Dendritic cell treated with granulocyte-macrophage colony-stimulating factor and Interleukin-4, amounts not matched to agents 40 ng/mL and 50 ng/mL, for 4 days (primary cell): ENCODE measurements around the gene CFAP299.

Experiments used
- H3K27ac Mint-ChIP-seq: one replicate; pipeline ENCODE4 v1.8.0; 2022; ENCODE audit warnings: mild to moderate bottlenecking, mixed read lengths
- H3K27me3 Mint-ChIP-seq: one replicate; pipeline ENCODE4 v1.8.0; 2022; ENCODE audit warnings: mild to moderate bottlenecking, mixed read lengths
- H3K36me3 Mint-ChIP-seq: one replicate; pipeline ENCODE4 v1.8.0; 2022; ENCODE audit warnings: low read depth, mixed read lengths
- H3K4me1 Mint-ChIP-seq: one replicate; pipeline ENCODE4 v1.8.0; 2022; ENCODE audit warnings: low read depth, mixed read lengths
- H3K4me3 Mint-ChIP-seq: one replicate; pipeline ENCODE4 v1.8.0; 2022; ENCODE audit warnings: mild to moderate bottlenecking, moderate library complexity, mixed read lengths
- H3K9me3 Mint-ChIP-seq: one replicate; pipeline ENCODE4 v1.8.0; 2022; ENCODE audit warnings: mixed read lengths
- intact Hi-C: fragments of 100-400 bp; cut with micrococcal nuclease; formaldehyde crosslinking; loops from one replicate; pipeline ENCODE4 v1.15.0; 2022

CFAP299 gene

GRCh38 chr4:80454040-80454439 lies 118.5 kb downstream of the CFAP299 start:
- H3K27me3 Mint-ChIP-seq: no peaks in the 10 kb centered on the region
- H3K9me3 Mint-ChIP-seq: no peaks in the 10 kb centered on the region
- no peaks in the 10 kb centered on the region for H3K4me1 Mint-ChIP-seq
- no peak overlapping the region for H3K27ac Mint-ChIP-seq
- intact Hi-C loops: no loop called here
- H3K4me3 Mint-ChIP-seq: no peak overlapping the region
- no peaks in the 10 kb centered on the region for H3K36me3 Mint-ChIP-seq

GRCh38 chr4:80454556-80454955 lies 119.0 kb downstream of the CFAP299 start:
- intact Hi-C loops: no loop called here
- H3K9me3 Mint-ChIP-seq: no peaks in the 10 kb centered on the region
- no peaks in the 10 kb centered on the region for H3K36me3 Mint-ChIP-seq
- H3K27me3 Mint-ChIP-seq: no peaks in the 10 kb centered on the region
- H3K4me1 Mint-ChIP-seq: no peaks in the 10 kb centered on the region
- no peak overlapping the region for H3K27ac Mint-ChIP-seq
- no peak overlapping the region for H3K4me3 Mint-ChIP-seq

- H3K27ac Mint-ChIP-seq: no peak overlapping the region
- intact Hi-C loops: no loop called here
Measured at GRCh38 chr4:80459918-80460473, 124.5 kb downstream of the CFAP299 start.

DNA sequence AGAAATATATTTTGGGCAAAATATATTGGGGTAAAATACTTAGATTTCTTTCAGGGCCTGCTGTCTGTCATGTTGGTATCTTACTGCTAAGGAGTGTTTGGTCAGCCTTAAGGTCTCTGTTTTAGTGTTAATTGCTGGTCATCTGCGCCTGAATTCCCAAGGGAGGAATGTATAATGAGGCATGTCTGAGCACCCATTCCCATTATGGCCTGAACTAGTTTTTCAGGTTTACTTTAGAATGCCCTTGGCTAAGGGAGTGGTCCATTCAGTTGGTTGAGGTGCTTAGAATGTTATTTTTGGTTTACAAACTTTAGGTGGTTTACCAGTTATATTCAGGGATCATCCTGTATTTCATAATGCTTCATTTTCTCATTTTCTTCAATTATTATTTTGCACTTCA lies 125.9 kb downstream of the CFAP299 start:
- Mint-ChIP-seq H3K36me3 (no peaks in the 10 kb centered on the region), H3K9me3 (peaks cover 16% of the 10 kb centered on the region), H3K4me3 (no peak overlapping the region), H3K27ac (no peak overlapping the region), H3K4me1 (peaks cover 13% of the 10 kb centered on the region), H3K27me3 (no peaks in the 10 kb centered on the region)
- intact Hi-C loops: no loop called here

More at GRCh38 chr4:80459918-80460473, 124.5 kb downstream of the CFAP299 start:
- no peaks in the 10 kb centered on the region for H3K36me3 Mint-ChIP-seq
- H3K4me1 Mint-ChIP-seq: peaks cover 13% of the 10 kb centered on the region
- H3K9me3 Mint-ChIP-seq: peaks cover 16% of the 10 kb centered on the region
- H3K27me3 Mint-ChIP-seq: no peaks in the 10 kb centered on the region
- no peak overlapping the region for H3K4me3 Mint-ChIP-seq

- no peaks in the 10 kb centered on the region for H3K27me3 Mint-ChIP-seq
- peaks cover 16% of the 10 kb centered on the region for H3K9me3 Mint-ChIP-seq
- peaks cover 13% of the 10 kb centered on the region for H3K4me1 Mint-ChIP-seq
- no peaks in the 10 kb centered on the region for H3K36me3 Mint-ChIP-seq
- H3K27ac Mint-ChIP-seq: peak overlapping the region; percentile 5
- H3K4me3 Mint-ChIP-seq: peak overlapping the region; percentile 39
- intact Hi-C loops: no loop called here
Measured at GRCh38 chr4:80462621-80463091, 127.1 kb downstream of the CFAP299 start.

DNA sequence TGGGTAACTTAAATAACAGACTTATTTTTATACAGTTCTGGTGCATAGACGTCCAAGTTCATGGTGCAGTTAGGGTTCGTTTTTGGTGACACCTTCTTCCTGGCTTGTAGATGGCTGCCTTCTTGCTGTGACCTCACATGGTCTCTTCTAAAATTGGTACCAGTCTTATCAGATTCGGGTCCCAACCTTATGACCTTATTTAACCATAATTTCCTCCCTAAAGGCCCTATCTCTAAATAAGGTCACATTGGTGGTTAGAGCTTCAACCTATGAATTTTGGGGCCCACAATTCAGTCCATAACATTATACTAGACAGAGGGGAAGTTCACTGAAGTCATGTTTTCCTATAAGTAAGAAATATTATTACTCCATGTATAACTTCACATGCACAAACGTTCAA lies 128.0 kb downstream of the CFAP299 start:
- Mint-ChIP-seq H3K27ac (no peak overlapping the region), H3K4me3 (no peak overlapping the region), H3K36me3 (no peaks in the 10 kb centered on the region), H3K9me3 (peaks cover 16% of the 10 kb centered on the region), H3K27me3 (no peaks in the 10 kb centered on the region), H3K4me1 (peaks cover 13% of the 10 kb centered on the region)
- intact Hi-C loops: no loop called here

DNA sequence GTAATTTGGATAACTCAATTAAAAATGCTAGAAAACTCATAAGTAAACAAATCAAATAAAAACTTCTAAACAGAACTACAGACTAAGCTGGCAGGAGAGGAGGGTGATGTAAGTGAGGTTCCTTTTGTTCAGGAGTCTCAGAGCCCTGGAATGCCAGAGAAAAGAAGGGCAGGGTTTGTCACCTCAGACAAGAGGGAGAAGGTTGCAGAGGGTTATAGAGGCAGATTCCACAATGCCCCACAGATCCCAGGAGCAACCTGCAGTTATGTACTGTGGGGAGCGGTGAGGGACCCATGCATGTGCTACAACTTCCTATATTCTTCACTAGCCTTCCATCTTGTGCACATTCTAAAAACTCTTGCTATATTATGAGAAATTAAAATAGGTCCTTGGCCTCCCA lies 129.7 kb downstream of the CFAP299 start:
- intact Hi-C loops: no loop called here
- Mint-ChIP-seq H3K36me3 (no peaks in the 10 kb centered on the region), H3K4me1 (peaks cover 13% of the 10 kb centered on the region), H3K4me3 (no peak overlapping the region), H3K27ac (no peak overlapping the region), H3K9me3 (peaks cover 16% of the 10 kb centered on the region), H3K27me3 (no peaks in the 10 kb centered on the region)

- H3K9me3 Mint-ChIP-seq: peaks cover 16% of the 10 kb centered on the region
- intact Hi-C loops: no loop called here
- H3K27ac Mint-ChIP-seq: no peak overlapping the region
- H3K36me3 Mint-ChIP-seq: no peaks in the 10 kb centered on the region
- no peaks in the 10 kb centered on the region for H3K27me3 Mint-ChIP-seq
- H3K4me3 Mint-ChIP-seq: no peak overlapping the region
- H3K4me1 Mint-ChIP-seq: peaks cover 13% of the 10 kb centered on the region
Measured at GRCh38 chr4:80465736-80466135, 130.2 kb downstream of the CFAP299 start.

DNA sequence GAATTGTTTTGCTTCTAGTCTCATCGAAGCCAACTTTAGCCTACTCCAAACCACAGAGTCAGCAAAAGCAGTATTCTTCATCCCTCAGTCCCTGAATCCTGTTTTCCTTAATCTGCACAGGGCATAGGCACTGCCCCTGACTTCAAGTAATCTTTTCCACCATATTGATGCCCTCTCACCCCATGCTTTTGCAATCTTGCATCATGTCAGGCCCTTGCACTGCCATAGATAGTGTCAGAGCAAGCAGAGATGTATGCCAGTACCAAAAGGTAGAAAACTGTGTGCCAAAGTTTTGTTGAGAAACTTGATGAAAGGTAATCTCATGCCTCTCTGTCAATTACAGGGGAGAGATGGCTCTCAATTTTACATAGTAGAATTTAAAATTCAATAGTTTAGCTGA lies 131.1 kb downstream of the CFAP299 start:
- peaks cover 13% of the 10 kb centered on the region for H3K9me3 Mint-ChIP-seq
- peaks cover 12% of the 10 kb centered on the region for H3K4me1 Mint-ChIP-seq
- H3K36me3 Mint-ChIP-seq: no peaks in the 10 kb centered on the region
- H3K27ac Mint-ChIP-seq: no peak overlapping the region
- no peak overlapping the region for H3K4me3 Mint-ChIP-seq
- intact Hi-C loops: no loop called here
- H3K27me3 Mint-ChIP-seq: no peaks in the 10 kb centered on the region

DNA sequence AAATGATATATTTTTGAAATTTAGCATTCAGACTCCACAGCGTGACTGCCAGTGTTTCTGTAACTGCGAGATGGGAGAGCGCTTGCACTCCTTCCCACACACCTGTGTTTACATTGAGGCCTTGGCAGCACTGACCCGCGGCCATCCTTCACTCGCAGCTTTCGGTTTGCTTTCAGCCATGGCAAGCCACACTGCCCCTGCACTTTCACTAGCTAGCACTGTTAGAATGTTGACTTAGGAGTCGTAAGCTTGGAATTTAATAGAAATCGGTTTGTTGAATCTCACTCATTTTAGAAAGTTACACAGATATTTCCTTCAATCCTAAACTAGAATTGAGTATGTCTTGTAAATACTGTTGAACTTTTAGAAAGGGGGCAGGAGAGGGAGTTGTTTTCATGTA lies 136.2 kb downstream of the CFAP299 start:
- Mint-ChIP-seq H3K4me3 (no peak overlapping the region), H3K27me3 (no peaks in the 10 kb centered on the region), H3K4me1 (no peaks in the 10 kb centered on the region), H3K9me3 (no peaks in the 10 kb centered on the region), H3K27ac (no peak overlapping the region), H3K36me3 (no peaks in the 10 kb centered on the region)
- intact Hi-C loops: no loop called here

GRCh38 chr4:80475236-80475635 lies 139.7 kb downstream of the CFAP299 start:
- H3K4me3 Mint-ChIP-seq: no peak overlapping the region
- intact Hi-C loops: no loop called here
- H3K36me3 Mint-ChIP-seq: no peaks in the 10 kb centered on the region
- H3K4me1 Mint-ChIP-seq: no peaks in the 10 kb centered on the region
- no peaks in the 10 kb centered on the region for H3K27me3 Mint-ChIP-seq
- H3K27ac Mint-ChIP-seq: no peak overlapping the region
- no peaks in the 10 kb centered on the region for H3K9me3 Mint-ChIP-seq

DNA sequence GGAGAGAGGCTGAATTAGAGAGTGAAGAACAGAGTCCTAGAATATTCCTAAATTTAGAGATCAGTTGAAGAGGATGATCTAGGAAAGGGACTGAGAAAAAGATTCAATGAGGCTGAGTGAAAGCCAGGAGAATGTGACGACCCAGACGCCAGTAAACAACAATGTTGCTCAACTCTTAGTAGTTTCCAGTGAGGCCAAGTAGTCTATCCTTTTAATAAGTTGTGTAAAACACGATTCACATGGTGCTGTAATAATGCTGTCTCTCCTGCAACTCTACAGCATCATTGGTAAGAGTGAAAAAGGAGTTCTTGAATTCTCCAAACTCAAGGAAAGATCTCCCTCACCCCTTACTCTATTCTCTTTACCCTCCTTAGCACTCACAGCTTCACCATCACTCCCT lies 140.3 kb downstream of the CFAP299 start:
- Mint-ChIP-seq H3K27ac (no peak overlapping the region), H3K27me3 (no peaks in the 10 kb centered on the region), H3K36me3 (no peaks in the 10 kb centered on the region), H3K4me3 (no peak overlapping the region), H3K9me3 (no peaks in the 10 kb centered on the region), H3K4me1 (no peaks in the 10 kb centered on the region)
- intact Hi-C loops: no loop called here

DNA sequence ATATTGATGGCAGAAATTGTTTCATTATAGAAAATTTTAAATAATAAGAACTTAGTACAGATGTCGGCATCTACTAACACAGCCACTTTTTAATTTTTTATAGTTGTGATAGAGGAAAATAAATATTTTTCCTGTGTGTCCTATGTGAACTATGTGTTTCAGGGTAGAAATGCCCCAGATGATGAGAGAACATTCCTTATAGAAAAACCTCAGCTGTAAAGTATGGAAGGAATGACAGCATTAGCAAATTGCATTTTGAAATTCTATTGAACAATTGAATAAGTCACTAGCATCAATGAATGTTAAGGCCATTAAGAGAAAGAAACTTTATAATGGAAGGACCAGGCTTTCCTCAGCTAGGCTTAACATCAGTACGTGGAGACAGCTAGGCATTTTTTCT lies 149.2 kb downstream of the CFAP299 start:
- no peaks in the 10 kb centered on the region for H3K9me3 Mint-ChIP-seq

DNA sequence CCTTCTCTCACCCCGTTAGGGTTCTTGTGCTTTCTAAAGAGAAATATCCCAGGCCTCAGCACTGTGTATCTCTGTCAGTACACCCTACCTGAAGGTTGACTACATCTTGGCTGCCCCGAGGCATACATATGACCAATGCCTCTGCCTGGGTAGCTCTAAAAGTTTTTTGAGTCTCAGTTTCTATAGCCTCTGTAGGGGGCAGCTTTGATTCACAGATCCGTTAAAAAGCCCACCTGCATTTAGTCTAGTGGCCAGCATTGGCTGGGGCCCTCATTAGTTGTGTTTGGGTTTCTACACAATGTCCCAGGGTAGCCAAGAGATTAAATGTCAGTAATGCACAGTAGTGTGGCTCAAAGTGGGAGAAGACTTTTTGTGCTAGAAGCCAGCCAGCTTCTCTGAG lies 151.1 kb downstream of the CFAP299 start:
- Mint-ChIP-seq H3K4me3 (no peak overlapping the region), H3K27me3 (peaks cover 2% of the 10 kb centered on the region), H3K4me1 (no peaks in the 10 kb centered on the region), H3K27ac (no peak overlapping the region), H3K9me3 (no peaks in the 10 kb centered on the region), H3K36me3 (no peaks in the 10 kb centered on the region)
- intact Hi-C loops: no loop called here

More for the DNA sequence above, 149.2 kb downstream of the CFAP299 start:
- Mint-ChIP-seq H3K36me3 (no peaks in the 10 kb centered on the region), H3K4me1 (no peaks in the 10 kb centered on the region), H3K4me3 (no peak overlapping the region), H3K27me3 (peaks cover 2% of the 10 kb centered on the region), H3K27ac (no peak overlapping the region)
- intact Hi-C loops: no loop called here

DNA sequence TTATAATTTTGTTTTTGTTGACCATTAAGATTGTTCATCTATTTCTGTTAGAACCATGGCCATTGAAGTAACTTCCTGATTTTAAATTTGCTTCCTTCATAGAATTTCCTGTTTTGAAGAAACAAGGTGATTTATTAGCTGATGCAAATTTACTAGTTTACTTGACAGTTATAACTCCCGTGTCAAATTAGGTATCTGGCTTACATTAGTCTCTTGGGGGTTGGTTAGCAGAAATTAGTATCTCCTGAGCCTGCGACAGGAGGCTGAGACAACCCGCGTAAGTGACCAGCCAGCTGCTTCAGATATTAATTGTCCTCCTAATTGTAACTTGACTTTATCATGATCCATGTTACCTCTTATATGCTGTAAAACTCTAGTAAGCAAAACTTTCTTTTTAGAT lies 154.3 kb downstream of the CFAP299 start:
- Mint-ChIP-seq H3K36me3 (no peaks in the 10 kb centered on the region), H3K4me1 (no peaks in the 10 kb centered on the region), H3K27me3 (no peaks in the 10 kb centered on the region), H3K9me3 (no peaks in the 10 kb centered on the region), H3K4me3 (no peak overlapping the region), H3K27ac (no peak overlapping the region)
- intact Hi-C loops: no loop called here
